ENCODE results near the gene NDRG2.
A peak's percentile ranks its signal among the peaks of the same experiment; 100 is the strongest.
"Not testable (repeated sequence)": the region's sequence is repeated elsewhere in the genome, so short reads cannot be mapped to it uniquely, and the experiment has no call there.

Gene NDRG2

DNA sequence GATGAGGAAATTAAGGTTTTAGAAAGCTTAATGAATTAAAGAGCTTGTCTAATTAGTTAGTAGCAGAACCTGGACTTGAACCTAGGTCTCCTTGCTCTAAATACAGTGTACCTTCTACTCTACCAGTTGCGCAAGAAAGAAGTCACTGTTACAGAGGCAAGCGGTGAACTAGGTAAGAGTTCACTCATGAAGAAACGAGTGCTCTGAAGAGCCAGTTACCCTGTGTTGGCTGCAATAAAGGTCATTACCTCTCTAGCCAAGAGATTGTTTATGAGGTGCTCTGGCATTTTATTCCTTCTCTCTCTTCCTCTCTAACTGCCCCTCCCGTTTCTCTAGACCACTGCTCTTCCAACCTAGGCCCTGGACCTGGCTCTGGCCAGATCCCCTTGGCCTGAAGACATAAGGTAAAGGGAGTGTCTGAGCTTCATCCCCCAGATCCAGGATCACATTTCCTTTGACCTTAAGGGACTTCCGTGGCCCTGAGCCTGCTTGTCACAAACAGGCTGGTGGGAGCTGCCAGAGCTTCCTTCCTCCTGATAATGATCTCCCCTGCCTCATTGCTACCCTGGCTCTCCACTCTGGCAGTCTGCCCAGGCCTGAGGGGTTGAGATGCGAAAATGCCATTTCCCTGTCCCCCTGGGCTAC is 19.2 kb upstream of the NDRG2 start:
- H3K27ac ChIP-seq, result peak overlapping the region; percentile 13; the same call in 1 of the 2 replicates
- TF ChIP-seq, protein P1, sequence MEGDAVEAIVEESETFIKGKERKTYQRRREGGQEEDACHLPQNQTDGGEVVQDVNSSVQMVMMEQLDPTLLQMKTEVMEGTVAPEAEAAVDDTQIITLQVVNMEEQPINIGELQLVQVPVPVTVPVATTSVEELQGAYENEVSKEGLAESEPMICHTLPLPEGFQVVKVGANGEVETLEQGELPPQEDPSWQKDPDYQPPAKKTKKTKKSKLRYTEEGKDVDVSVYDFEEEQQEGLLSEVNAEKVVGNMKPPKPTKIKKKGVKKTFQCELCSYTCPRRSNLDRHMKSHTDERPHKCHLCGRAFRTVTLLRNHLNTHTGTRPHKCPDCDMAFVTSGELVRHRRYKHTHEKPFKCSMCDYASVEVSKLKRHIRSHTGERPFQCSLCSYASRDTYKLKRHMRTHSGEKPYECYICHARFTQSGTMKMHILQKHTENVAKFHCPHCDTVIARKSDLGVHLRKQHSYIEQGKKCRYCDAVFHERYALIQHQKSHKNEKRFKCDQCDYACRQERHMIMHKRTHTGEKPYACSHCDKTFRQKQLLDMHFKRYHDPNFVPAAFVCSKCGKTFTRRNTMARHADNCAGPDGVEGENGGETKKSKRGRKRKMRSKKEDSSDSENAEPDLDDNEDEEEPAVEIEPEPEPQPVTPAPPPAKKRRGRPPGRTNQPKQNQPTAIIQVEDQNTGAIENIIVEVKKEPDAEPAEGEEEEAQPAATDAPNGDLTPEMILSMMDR (conservative IDR thresholded peaks at IDR 0.05), result no peak

- H3K27ac ChIP-seq, result peak overlapping the region; percentile 13; the same call in 1 of the 2 replicates
- TF ChIP-seq, protein P1 (conservative IDR thresholded peaks at IDR 0.05), result no peak
These were observed 18.6 kb upstream of the NDRG2 start for GRCh38 chr14:21043387-21043973.

GRCh38 chr14:21042918-21043317 is 18.1 kb upstream of the NDRG2 start:
- TF ChIP-seq, protein P1 (conservative IDR thresholded peaks at IDR 0.05), result no peak
- H3K27ac ChIP-seq, result no peak overlapping the region

- TF ChIP-seq, protein P1 (conservative IDR thresholded peaks at IDR 0.05), result no peak
- no peak within 1 kb of the TSS; the same call in 1 of the 2 replicates for H3K27ac ChIP-seq
These were observed 17.0 kb upstream of the NDRG2 start, which contains the start of gene RNASE7 for GRCh38 chr14:21041676-21042433. Gene RNASE7, plus strand, starts transcription at chr14:21042362. Its CDS starts 631 bp downstream, at chr14:21042993.

GRCh38 chr14:21040941-21041340 is 16.1 kb upstream of the NDRG2 start:
- not testable (repeated sequence) for H3K27ac ChIP-seq

DNA sequence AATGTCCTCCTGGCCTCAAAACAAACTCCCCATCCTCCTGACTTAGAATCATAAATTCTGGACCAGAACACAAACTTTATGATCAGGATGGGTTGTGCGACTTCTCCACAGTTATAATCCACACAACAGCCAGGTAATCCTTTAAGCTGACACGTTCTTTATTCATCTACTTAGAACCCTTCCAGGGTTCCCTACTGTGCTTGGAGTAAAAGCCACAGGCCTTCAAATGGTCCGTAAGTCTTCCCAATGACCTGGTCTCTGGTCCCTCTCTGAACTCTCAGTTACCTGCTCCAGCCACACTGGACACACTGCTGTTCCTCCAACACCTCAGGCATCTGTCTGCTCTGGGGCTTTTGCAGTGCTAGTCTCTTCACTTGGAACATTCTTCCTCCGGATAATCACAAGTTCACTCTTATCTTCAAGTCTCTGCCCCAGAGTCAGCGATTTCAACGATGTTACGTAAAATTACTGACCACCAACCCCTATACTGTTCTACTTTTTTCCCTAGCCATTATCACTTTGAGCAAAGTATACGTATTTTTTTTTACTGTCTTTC is 15.6 kb upstream of the NDRG2 start:
- H3K27ac ChIP-seq, result no peak overlapping the region
- TF ChIP-seq, protein P1 (conservative IDR thresholded peaks at IDR 0.05), result peak; percentile 54

- TF ChIP-seq, protein P1 (conservative IDR thresholded peaks at IDR 0.05), result peak; percentile 81
- 0 out of 2 replicates have a peak overlapping the region, but pooled peaks have one; percentile 11 for H3K27ac ChIP-seq
These were observed 14.9 kb upstream of the NDRG2 start for GRCh38 chr14:21039585-21040369.

Measured in VCaP (cell line).